B cell (primary cell): ENCODE data around the gene SCN8A. TPM values are rescaled to one million over a fixed set of nuclear protein-coding genes. Genes with fewer than 3 reads are reported as not detected.

ENCODE experiments used
- ATAC-seq: fragments of 200-7000 bp; cut with Tn5 transposase; one replicate; pipeline ENCODE4 v1.10.0; 2021; ENCODE audit warnings: low read depth, mild to moderate bottlenecking, moderate number of reproducible peaks, moderate library complexity
- CTCF ChIA-PET: fragments of 350-600 bp; sonication (Branson Sonifier 250); formaldehyde crosslinking; loops from one replicate; lab custom pipeline; 2021; ENCODE audit warnings: antibody characterized with exemption, inconsistent platforms; lab: Charles Lee
- POLR2A ChIA-PET: fragments of 350-600 bp; sonication (Branson Sonifier 250); formaldehyde crosslinking; loops from one replicate; lab custom pipeline; 2021; ENCODE audit warnings: antibody characterized with exemption; lab: Charles Lee
- DNase-seq: peaks from one replicate; pipeline ENCODE4 v3.0.0; 2013
- H2AFZ ChIP-seq: 2 replicates; pipeline ENCODE4 v1.6.1; 2012; ENCODE audit warnings: mild to moderate bottlenecking, low read depth, low read length; ENCODE audit not compliant: insufficient read depth, poor library complexity, severe bottlenecking
- H3K27ac ChIP-seq, 2 donors: 1 replicate in 1 of 2; 2 replicates in 1 of 2; pipeline ENCODE4 v1.5.1; 2012 to 2013; ENCODE audit warnings: low read length in 2 of 2, mild to moderate bottlenecking in 2 of 2, moderate library complexity in 1 of 2
- H3K27me3 ChIP-seq, 4 experiments: fragments of 200-600 bp in 1 of 4; sonication (generic) in 1 of 4; replicated peaks in 1 of 4; 1 replicate in 2 of 4; 2 replicates in 2 of 4; pipeline versions ENCODE4 v1.6.1 to v1.7.0; 2013 to 2016; ENCODE audit warnings: low read length in 3 of 4, mild to moderate bottlenecking in 2 of 4, mixed read lengths in 1 of 4, moderate library complexity in 1 of 4; ENCODE audit not compliant: insufficient read depth in 4 of 4, control insufficient read depth in 3 of 4; ENCODE audit errors: control extremely low read depth in 1 of 4
- H3K36me3 ChIP-seq, 2 experiments: replicated peaks in 1 of 2; 1 replicate in 1 of 2; 2 replicates in 1 of 2; pipeline versions ENCODE4 v1.6.1 to v1.7.1; 2013; ENCODE audit warnings: low read length in 1 of 2; ENCODE audit not compliant: insufficient read depth in 2 of 2, control insufficient read depth in 1 of 2; ENCODE audit errors: control extremely low read depth in 1 of 2, extremely low read depth in 1 of 2
- H3K4me1 ChIP-seq, 2 donors: fragments of 200-600 bp in 1 of 2; sonication (generic) in 1 of 2; 1 replicate in 1 of 2; 2 replicates in 1 of 2; pipeline versions ENCODE4 v1.5.1 to v1.6.1; 2013 to 2017; ENCODE audit warnings: low read length in 2 of 2; ENCODE audit not compliant: control insufficient read depth in 2 of 2, insufficient read depth in 2 of 2
- H3K4me2 ChIP-seq: replicated peaks from 2 replicates; pipeline ENCODE3; 2012; ENCODE audit warnings: mild to moderate bottlenecking, low read depth, low read length; ENCODE audit not compliant: poor library complexity, severe bottlenecking
- H3K4me3 ChIP-seq, 5 experiments: fragments of 200-600 bp in 1 of 5; sonication (generic) in 1 of 5; 1 replicate in 3 of 5; 2 replicates in 2 of 5; pipeline versions ENCODE4 v1.5.1 to v1.7.0; 2011 to 2016; ENCODE audit warnings: low read length in 4 of 5, mild to moderate bottlenecking in 4 of 5, low read depth in 2 of 5, control low read depth in 1 of 5, moderate library complexity in 1 of 5; ENCODE audit not compliant: insufficient read depth in 1 of 5; ENCODE audit errors: control extremely low read depth in 1 of 5, extremely low read depth in 1 of 5
- H3K79me2 ChIP-seq: fragments of 200-600 bp; sonication (generic); one replicate; pipeline ENCODE4 v1.6.0; 2016; ENCODE audit warnings: low read length; ENCODE audit not compliant: control insufficient read depth, insufficient read depth
- H3K9ac ChIP-seq: fragments of 200-600 bp; sonication (generic); 2 replicates; pipeline ENCODE4 v1.6.1; 2017; ENCODE audit warnings: mild to moderate bottlenecking, low read length, moderate library complexity
- H3K9me3 ChIP-seq, 3 donors: one replicate each; pipeline versions ENCODE4 v1.6.1 to v1.7.1; 2013; ENCODE audit warnings: low read length in 2 of 3; ENCODE audit not compliant: control insufficient read depth in 2 of 3, insufficient read depth in 1 of 3; ENCODE audit errors: control extremely low read depth in 1 of 3
- H4K20me1 ChIP-seq: 2 replicates; pipeline ENCODE4 v1.6.0; 2012; ENCODE audit warnings: mild to moderate bottlenecking, low read length; ENCODE audit not compliant: insufficient read depth, control insufficient read depth, poor library complexity, severe bottlenecking
- H3K27ac Mint-ChIP-seq: one replicate; pipeline ENCODE4 v1.8.0; 2021; ENCODE audit warnings: mixed read lengths
- H3K27me3 Mint-ChIP-seq: one replicate; pipeline ENCODE4 v1.8.0; 2021; ENCODE audit warnings: mixed read lengths
- H3K4me1 Mint-ChIP-seq: one replicate; pipeline ENCODE4 v1.8.0; 2021; ENCODE audit warnings: mixed read lengths
- H3K4me3 Mint-ChIP-seq: one replicate; pipeline ENCODE4 v1.8.0; 2021; ENCODE audit warnings: mixed read lengths
- H3K9me3 Mint-ChIP-seq: one replicate; pipeline ENCODE4 v1.8.0; 2022; ENCODE audit warnings: mixed read lengths; ENCODE audit not compliant: insufficient read depth
- CTCF ChIP-seq: fragments of 200-600 bp; IDR thresholded peaks from one replicate; pipeline ENCODE4 v1.8.0; 2022; ENCODE audit warnings: antibody characterized with exemption, mild to moderate bottlenecking
- EZH2 ChIP-seq: IDR thresholded peaks from 2 replicates; pipeline ENCODE4 v1.6.1; 2012; ENCODE audit warnings: borderline replicate concordance, low read depth, mild to moderate bottlenecking, moderate library complexity, low read length; ENCODE audit not compliant: insufficient read depth, poor library complexity, severe bottlenecking
- WGBS: methylation state at CpG from one replicate; pipeline ENCODE4 v1.1.5; 2013; ENCODE audit warnings: missing lambda C conversion rate; ENCODE audit not compliant: insufficient coverage; 5-methylcytosine and 5-hydroxymethylcytosine counted together
- intact Hi-C: fragments of 100-400 bp; cut with micrococcal nuclease; formaldehyde crosslinking; loops from one replicate; pipeline ENCODE4 v1.10.0; 2022
- polyA plus RNA-seq: library from polyadenylated mRNA; depleted of rRNA; stranded (reverse); fragments of >200 nt; gene quantifications from 2 replicates; pipeline ENCODE4 v1.2.3, GENCODE V29; 2012
- total RNA-seq, 2 donors: library from RNA; stranded (reverse); fragments of 120-200 nt in 1 of 2; gene quantifications; 1 replicate in 1 of 2; 2 replicates in 1 of 2; pipeline versions ENCODE4 v1.2.3 to v1.2.4, GENCODE V29; 2013 to 2022

SCN8A gene
- total and polyA plus RNA-seq, 2 donors (not counting 1 experiment from before 2014, with no cell fraction given): 0.78 to 1.0 TPM

DNA sequence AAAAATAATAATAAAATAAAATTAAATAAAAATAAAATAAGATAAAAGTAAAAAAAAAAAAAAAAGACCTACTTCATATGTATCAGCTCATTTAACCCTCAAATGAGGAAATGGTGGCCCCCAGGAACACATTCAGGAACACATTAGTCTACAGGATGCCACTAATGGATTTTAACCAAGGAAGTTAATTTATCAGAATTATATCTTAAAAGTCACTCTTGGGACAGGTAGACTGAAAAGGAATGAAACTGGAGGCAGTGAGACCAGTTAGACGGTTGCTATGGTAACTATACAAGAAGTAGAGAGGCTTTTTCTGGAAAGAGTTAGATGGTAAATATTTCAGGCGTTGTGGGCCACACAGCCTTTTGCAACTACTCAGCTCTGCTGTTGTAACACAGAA, 54.9 kb downstream of the SCN8A start:
- TF ChIP-seq CTCF (no peak), EZH2 (no peak)
- Histone ChIP-seq H4K20me1 (no peaks in the 10 kb centered on the region), H3K9ac (no peak overlapping the region), H3K4me1 (no peaks in the 10 kb centered on the region), H3K27ac (no peak overlapping the region), H3K79me2 (no peaks in the 10 kb centered on the region), H3K27me3 (peaks cover 0 to 3% (median 0%) of the 10 kb centered on the region in 4 experiments), H3K9me3 (peaks cover 0 to 14% (median 0%) of the 10 kb centered on the region in 3 donors), H3K36me3 (no peaks in the 10 kb centered on the region), H2AFZ (no peak overlapping the region), H3K4me3 (no peak overlapping the region), H3K4me2 (no peak overlapping the region)
- peaks cover 4% of the 10 kb centered on the region for H3K9me3 Mint-ChIP-seq
- H3K4me3 Mint-ChIP-seq: no peak overlapping the region
- no peak for ATAC-seq
- ChIA-PET CTCF (no interaction called here), POLR2A (no interaction called here)
- intact Hi-C loops: no loop called here
- no peak for DNase-seq
- no peak overlapping the region for H3K27ac Mint-ChIP-seq
- peaks cover 27% of the 10 kb centered on the region for H3K27me3 Mint-ChIP-seq
- H3K4me1 Mint-ChIP-seq: no peaks in the 10 kb centered on the region
- 100% methylated on average over 1 of the region's 2 CpGs for WGBS

DNA sequence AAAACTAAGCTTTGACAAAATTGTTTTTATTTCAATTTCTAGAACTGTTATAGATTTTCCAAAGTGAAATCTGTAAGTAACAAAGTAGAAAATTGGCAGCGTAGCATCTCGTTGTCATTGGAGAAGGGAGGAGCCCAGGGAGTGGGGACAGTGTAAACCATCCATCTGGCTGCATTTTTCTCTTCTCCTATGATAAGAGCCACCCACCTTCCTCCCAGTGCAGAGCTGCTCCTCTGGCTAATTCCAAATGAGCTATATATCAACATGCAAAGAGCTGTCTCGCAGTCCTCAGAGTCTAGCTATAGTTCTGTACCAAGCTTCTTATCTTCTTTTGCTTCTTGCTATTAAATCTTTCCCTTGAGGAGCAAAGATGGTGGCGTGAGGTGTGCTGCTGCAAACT, 56.6 kb downstream of the SCN8A start:
- Histone ChIP-seq H3K4me2 (no peak overlapping the region), H3K4me3 (no peak overlapping the region), H3K4me1 (no peaks in the 10 kb centered on the region), H3K79me2 (no peaks in the 10 kb centered on the region), H3K9me3 (peaks cover 0 to 17% (median 0%) of the 10 kb centered on the region in 3 donors), H2AFZ (no peak overlapping the region), H3K27ac (no peak overlapping the region), H3K36me3 (no peaks in the 10 kb centered on the region), H3K27me3 (peaks cover 0 to 5% (median 0%) of the 10 kb centered on the region in 4 experiments), H4K20me1 (no peaks in the 10 kb centered on the region), H3K9ac (no peak overlapping the region)
- 100% methylated on average over 1 of the region's 4 CpGs for WGBS
- no peak for ATAC-seq
- ChIA-PET CTCF (no interaction called here), POLR2A (no interaction called here)
- no peak overlapping the region for H3K27ac Mint-ChIP-seq
- peaks cover 4% of the 10 kb centered on the region for H3K9me3 Mint-ChIP-seq
- DNase-seq: no peak
- intact Hi-C loops: no loop called here
- H3K4me3 Mint-ChIP-seq: no peak overlapping the region
- H3K4me1 Mint-ChIP-seq: no peaks in the 10 kb centered on the region
- TF ChIP-seq EZH2 (no peak), CTCF (no peak)
- peaks cover 25% of the 10 kb centered on the region for H3K27me3 Mint-ChIP-seq
